ENCODE results near the gene ABI3BP. TPM values are rescaled to one million over a fixed set of nuclear protein-coding genes. Genes with fewer than 3 reads are reported as not detected.

The ABI3BP gene
- total and polyA plus RNA-seq, 4 donors: 1.9 to 4.2 (median 2.4) TPM

DNA sequence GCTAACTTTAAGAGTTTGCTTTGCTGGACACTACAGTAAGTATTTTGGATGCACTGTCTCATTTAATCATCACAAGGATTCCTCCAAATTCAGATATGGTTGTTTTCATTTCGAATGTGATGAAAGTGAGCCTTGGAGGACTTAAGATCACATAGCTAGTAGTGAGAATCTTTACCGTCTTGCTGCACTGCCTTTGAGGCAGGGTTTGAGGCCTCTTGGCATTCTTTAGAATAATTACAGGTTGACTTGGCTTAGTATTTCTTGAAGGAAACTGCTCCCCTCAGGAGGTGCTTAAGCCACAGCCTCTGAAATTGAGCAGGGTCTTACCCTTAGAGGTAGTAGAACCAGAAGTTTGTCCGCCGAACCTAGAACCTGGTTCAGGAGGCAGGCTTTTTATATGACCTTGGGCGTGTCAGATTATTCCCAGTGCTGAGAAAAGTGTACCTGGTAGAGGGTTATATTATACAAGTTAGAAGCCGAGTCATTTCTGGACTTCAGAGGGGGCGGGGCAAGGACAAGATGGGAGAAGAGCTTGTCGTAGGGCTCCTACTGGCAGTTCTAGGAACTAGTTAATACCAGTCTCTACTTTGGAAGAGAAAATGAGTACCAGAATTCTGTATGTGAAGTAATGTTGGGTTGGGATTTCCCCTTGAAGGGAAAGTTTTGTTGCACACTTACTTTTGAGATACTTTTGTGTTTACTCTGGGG, 282.8 kb downstream of the ABI3BP start:
- Histone ChIP-seq H3K4me1 (ENCODE audit: control insufficient read depth in 4 of 4, insufficient read depth in 4 of 4, low read length in 3 of 4) (peaks cover 3 to 28% (median 9%) of the 10 kb centered on the region in 4 donors), H3K9me3 (ENCODE audit: control insufficient read depth in 4 of 4, low read length in 3 of 4) (no peaks in the 10 kb centered on the region), H3K4me3 (ENCODE audit: low read depth in 1 of 3, low read length in 3 of 3) (peak overlapping the region; percentile 79 to 96 (median 95)), H3K9ac (ENCODE audit: low read depth in 1 of 2, low read length in 2 of 2) (peak overlapping the region; percentile 79 to 98), H3K27ac (ENCODE audit: low read depth in 1 of 2, low read length in 2 of 2) (peak overlapping the region; percentile 89 to 92), H3K36me3 (ENCODE audit: control insufficient read depth in 4 of 4, insufficient read depth in 3 of 4, low read depth in 1 of 4, low read length in 3 of 4) (peaks cover 0 to 18% (median 10%) of the 10 kb centered on the region in 4 donors), H3K27me3 (ENCODE audit: control insufficient read depth in 4 of 4, insufficient read depth in 4 of 4, low read length in 3 of 4) (no peaks in the 10 kb centered on the region)
- 14% methylated on average over 8 of the region's 8 CpGs for WGBS
- DNase-seq (ENCODE audit: low spot score): peak; percentile 49
- TF ChIP-seq RAD21 (IDR thresholded peaks at IDR 0.05) (peak in 1 of 2 donors; percentile 16), YY1 (IDR thresholded peaks at IDR 0.05) (no peak)
- TF ChIP-seq, protein P1, sequence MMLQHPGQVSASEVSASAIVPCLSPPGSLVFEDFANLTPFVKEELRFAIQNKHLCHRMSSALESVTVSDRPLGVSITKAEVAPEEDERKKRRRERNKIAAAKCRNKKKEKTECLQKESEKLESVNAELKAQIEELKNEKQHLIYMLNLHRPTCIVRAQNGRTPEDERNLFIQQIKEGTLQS (IDR thresholded peaks at IDR 0.05): no peak
- TF ChIP-seq, protein P2, sequence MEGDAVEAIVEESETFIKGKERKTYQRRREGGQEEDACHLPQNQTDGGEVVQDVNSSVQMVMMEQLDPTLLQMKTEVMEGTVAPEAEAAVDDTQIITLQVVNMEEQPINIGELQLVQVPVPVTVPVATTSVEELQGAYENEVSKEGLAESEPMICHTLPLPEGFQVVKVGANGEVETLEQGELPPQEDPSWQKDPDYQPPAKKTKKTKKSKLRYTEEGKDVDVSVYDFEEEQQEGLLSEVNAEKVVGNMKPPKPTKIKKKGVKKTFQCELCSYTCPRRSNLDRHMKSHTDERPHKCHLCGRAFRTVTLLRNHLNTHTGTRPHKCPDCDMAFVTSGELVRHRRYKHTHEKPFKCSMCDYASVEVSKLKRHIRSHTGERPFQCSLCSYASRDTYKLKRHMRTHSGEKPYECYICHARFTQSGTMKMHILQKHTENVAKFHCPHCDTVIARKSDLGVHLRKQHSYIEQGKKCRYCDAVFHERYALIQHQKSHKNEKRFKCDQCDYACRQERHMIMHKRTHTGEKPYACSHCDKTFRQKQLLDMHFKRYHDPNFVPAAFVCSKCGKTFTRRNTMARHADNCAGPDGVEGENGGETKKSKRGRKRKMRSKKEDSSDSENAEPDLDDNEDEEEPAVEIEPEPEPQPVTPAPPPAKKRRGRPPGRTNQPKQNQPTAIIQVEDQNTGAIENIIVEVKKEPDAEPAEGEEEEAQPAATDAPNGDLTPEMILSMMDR (IDR thresholded peaks at IDR 0.05; ENCODE audit: low read depth, low read length, missing input control): no peak

DNA sequence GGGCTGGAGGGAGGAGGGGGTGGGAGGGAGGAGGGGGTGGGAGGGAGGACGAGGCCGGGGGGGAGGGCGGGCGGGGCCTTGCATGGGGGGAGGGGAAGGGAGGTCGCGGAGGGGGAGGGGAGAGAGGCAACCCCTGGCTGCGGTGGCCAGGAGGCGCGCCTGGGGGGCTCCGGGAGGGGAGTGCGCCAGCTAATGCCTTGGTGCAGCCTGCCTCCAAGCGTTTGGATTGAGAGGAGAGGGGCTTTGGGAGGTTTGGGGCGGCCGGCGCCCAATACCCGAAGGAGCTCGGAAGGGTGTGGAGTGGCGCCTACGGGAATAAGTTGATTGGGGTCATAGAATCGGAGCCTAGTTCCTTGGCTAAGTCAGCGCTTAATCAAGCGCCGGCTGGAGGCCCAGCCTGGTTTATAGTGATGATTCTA, 283.4 kb downstream of the ABI3BP start:
- Histone ChIP-seq H3K27ac (ENCODE audit: low read depth in 1 of 2, low read length in 2 of 2) (peak overlapping the region; percentile 89 to 92), H3K4me1 (ENCODE audit: control insufficient read depth in 4 of 4, insufficient read depth in 4 of 4, low read length in 3 of 4) (peaks cover 3 to 23% (median 9%) of the 10 kb centered on the region in 4 donors), H3K36me3 (ENCODE audit: control insufficient read depth in 4 of 4, insufficient read depth in 3 of 4, low read depth in 1 of 4, low read length in 3 of 4) (peaks cover 0 to 13% (median 6%) of the 10 kb centered on the region in 4 donors), H3K9ac (ENCODE audit: low read depth in 1 of 2, low read length in 2 of 2) (peak overlapping the region; percentile 79 to 98), H3K9me3 (ENCODE audit: control insufficient read depth in 4 of 4, low read length in 3 of 4) (no peaks in the 10 kb centered on the region), H3K27me3 (ENCODE audit: control insufficient read depth in 4 of 4, insufficient read depth in 4 of 4, low read length in 3 of 4) (no peaks in the 10 kb centered on the region), H3K4me3 (ENCODE audit: low read depth in 1 of 3, low read length in 3 of 3) (peak overlapping the region; percentile 79 to 96 (median 95))
- no peak for TF ChIP-seq FOXA1 (IDR thresholded peaks at IDR 0.05)
- no peak for TF ChIP-seq RAD21 (IDR thresholded peaks at IDR 0.05)
- TF ChIP-seq, protein P3, sequence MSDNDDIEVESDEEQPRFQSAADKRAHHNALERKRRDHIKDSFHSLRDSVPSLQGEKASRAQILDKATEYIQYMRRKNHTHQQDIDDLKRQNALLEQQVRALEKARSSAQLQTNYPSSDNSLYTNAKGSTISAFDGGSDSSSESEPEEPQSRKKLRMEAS (IDR thresholded peaks at IDR 0.05): no peak
- TF ChIP-seq RXRA (IDR thresholded peaks at IDR 0.05): no peak
- TF ChIP-seq, protein P1 (IDR thresholded peaks at IDR 0.05): no peak
- no peak for TF ChIP-seq HNF4G (IDR thresholded peaks at IDR 0.05)
- TF ChIP-seq GABPA (IDR thresholded peaks at IDR 0.05 in 1 of 2, conservative IDR thresholded peaks at IDR 0.05 in 1 of 2): no peak
- 2% methylated on average over 23 of the region's 23 CpGs for WGBS
- peak; percentile 48 for DNase-seq (ENCODE audit: low spot score)

DNA sequence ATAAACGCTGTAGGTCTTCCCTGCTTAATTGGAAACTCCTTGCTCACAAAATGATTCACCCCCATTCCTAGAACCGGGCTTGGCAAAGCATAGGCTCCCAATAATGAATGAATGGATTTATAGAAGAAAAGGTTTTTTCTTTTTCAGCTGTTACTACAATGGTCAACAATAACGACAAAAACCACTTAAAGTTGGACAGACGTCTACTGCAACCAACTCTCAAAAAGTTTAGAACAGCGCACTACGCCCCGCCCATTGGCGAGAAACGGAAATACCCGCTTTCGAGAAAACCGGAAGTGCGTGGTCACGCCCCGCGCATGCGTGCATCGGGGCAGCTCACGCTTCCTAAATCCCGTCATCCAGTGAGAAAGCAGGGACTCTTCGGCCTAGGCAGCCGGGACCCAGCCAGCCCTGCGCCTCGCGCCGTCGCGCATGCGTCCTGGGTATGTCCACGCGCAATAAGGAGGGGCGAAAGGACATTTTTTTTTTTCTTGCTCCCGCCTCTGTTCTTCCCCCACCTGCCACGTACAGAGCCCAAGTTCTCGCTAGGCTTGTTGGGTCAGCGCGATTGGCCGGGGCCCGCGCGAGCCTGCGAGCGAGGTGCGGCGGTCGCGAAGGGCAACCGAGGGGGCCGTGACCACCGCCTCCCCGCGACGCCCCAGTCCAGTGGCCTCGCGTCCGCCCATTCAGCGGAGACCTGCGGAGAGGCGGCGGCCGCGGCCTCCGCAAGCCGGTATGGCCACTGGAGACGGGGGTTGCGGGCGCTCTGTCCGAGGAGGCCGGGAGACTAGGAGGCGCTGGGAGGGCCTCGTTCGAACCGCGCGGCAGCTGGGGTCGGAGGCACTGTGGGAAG, 284.0 kb downstream of the ABI3BP start, which contains the start of gene TFG:
TSS of gene TFG (plus strand) at position 506 of the 853 bp plus-strand sequence. CDS start 4,192 bp downstream, outside the sequence.
- under 1% methylated on average over 76 of the region's 76 CpGs for WGBS
- H3K36me3 ChIP-seq (ENCODE audit: control insufficient read depth in 4 of 4, insufficient read depth in 3 of 4, low read depth in 1 of 4, low read length in 3 of 4): peaks cover 0 to 8% (median 5%) of the 10 kb centered on the region in 4 donors
- H3K4me1 ChIP-seq (ENCODE audit: control insufficient read depth in 4 of 4, insufficient read depth in 4 of 4, low read length in 3 of 4): peaks cover 3 to 23% (median 8%) of the 10 kb centered on the region in 4 donors
- no peaks in the 10 kb centered on the region for H3K27me3 ChIP-seq (ENCODE audit: control insufficient read depth in 4 of 4, insufficient read depth in 4 of 4, low read length in 3 of 4)
- peak; percentile 97 for DNase-seq (ENCODE audit: low spot score)
- peak within 1 kb of the TSS; percentile 89 to 92 for H3K27ac ChIP-seq (ENCODE audit: low read depth in 1 of 2, low read length in 2 of 2)
- H3K9ac ChIP-seq (ENCODE audit: low read depth in 1 of 2, low read length in 2 of 2): peak within 1 kb of the TSS; percentile 79 to 98
- H3K9me3 ChIP-seq (ENCODE audit: control insufficient read depth in 4 of 4, low read length in 3 of 4): no peaks in the 10 kb centered on the region
- H3K4me3 ChIP-seq (ENCODE audit: low read depth in 1 of 3, low read length in 3 of 3): peak within 1 kb of the TSS; percentile 81 to 96 (median 95)
- TF ChIP-seq NR2F2 (IDR thresholded peaks at IDR 0.05) (no peak), HNF4G (IDR thresholded peaks at IDR 0.05) (no peak), FOXA1 (IDR thresholded peaks at IDR 0.05) (no peak), HNF4A (conservative IDR thresholded peaks at IDR 0.05) (peak; percentile 33 to 62), TAF1 (conservative IDR thresholded peaks at IDR 0.05) (no peak), JUND (IDR thresholded peaks at IDR 0.05) (peak in 1 of 2 donors; percentile 54), FOXA2 (IDR thresholded peaks at IDR 0.05) (no peak), YY1 (IDR thresholded peaks at IDR 0.05) (peak; percentile 93)
- TF ChIP-seq, protein P3 (IDR thresholded peaks at IDR 0.05): peak; percentile 74
- TF ChIP-seq, protein P4, sequence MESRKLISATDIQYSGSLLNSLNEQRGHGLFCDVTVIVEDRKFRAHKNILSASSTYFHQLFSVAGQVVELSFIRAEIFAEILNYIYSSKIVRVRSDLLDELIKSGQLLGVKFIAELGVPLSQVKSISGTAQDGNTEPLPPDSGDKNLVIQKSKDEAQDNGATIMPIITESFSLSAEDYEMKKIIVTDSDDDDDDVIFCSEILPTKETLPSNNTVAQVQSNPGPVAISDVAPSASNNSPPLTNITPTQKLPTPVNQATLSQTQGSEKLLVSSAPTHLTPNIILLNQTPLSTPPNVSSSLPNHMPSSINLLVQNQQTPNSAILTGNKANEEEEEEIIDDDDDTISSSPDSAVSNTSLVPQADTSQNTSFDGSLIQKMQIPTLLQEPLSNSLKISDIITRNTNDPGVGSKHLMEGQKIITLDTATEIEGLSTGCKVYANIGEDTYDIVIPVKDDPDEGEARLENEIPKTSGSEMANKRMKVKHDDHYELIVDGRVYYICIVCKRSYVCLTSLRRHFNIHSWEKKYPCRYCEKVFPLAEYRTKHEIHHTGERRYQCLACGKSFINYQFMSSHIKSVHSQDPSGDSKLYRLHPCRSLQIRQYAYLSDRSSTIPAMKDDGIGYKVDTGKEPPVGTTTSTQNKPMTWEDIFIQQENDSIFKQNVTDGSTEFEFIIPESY (IDR thresholded peaks at IDR 0.05): peak; percentile 95
- TF ChIP-seq, protein P5, sequence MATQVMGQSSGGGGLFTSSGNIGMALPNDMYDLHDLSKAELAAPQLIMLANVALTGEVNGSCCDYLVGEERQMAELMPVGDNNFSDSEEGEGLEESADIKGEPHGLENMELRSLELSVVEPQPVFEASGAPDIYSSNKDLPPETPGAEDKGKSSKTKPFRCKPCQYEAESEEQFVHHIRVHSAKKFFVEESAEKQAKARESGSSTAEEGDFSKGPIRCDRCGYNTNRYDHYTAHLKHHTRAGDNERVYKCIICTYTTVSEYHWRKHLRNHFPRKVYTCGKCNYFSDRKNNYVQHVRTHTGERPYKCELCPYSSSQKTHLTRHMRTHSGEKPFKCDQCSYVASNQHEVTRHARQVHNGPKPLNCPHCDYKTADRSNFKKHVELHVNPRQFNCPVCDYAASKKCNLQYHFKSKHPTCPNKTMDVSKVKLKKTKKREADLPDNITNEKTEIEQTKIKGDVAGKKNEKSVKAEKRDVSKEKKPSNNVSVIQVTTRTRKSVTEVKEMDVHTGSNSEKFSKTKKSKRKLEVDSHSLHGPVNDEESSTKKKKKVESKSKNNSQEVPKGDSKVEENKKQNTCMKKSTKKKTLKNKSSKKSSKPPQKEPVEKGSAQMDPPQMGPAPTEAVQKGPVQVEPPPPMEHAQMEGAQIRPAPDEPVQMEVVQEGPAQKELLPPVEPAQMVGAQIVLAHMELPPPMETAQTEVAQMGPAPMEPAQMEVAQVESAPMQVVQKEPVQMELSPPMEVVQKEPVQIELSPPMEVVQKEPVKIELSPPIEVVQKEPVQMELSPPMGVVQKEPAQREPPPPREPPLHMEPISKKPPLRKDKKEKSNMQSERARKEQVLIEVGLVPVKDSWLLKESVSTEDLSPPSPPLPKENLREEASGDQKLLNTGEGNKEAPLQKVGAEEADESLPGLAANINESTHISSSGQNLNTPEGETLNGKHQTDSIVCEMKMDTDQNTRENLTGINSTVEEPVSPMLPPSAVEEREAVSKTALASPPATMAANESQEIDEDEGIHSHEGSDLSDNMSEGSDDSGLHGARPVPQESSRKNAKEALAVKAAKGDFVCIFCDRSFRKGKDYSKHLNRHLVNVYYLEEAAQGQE (IDR thresholded peaks at IDR 0.05): peak; percentile 68
